GM12878 (cell line): ENCODE data around the gene RBMS3. TPM values are rescaled to one million over a fixed set of nuclear protein-coding genes. Genes with fewer than 3 reads are reported as not detected.

Experiments used
- BMI1 ChIP-seq: fragments of 450-650 bp; IDR thresholded peaks from 2 replicates; pipeline ENCODE4 v1.6.1; 2016; ENCODE audit warnings: mild to moderate bottlenecking, moderate library complexity, borderline replicate concordance
- BRCA1 ChIP-seq: IDR thresholded peaks from 2 replicates; pipeline ENCODE4 v1.6.1; 2011; ENCODE audit warnings: low read depth, low read length, improper control_type of control experiment
- CHD4 ChIP-seq: fragments of 200-600 bp; sonication (generic); IDR thresholded peaks from 2 replicates; pipeline ENCODE4 v1.6.1; 2016; ENCODE audit warnings: mild to moderate bottlenecking
- CREB1 ChIP-seq: IDR thresholded peaks from 2 replicates; pipeline ENCODE4 v1.6.1; 2012; ENCODE audit warnings: low read depth, mild to moderate bottlenecking, inconsistent platforms
- EZH2 ChIP-seq: IDR thresholded peaks from 2 replicates; pipeline ENCODE4 v1.6.1; 2012; ENCODE audit warnings: low read depth, mild to moderate bottlenecking, control low read depth, inconsistent platforms, low read length, borderline replicate concordance; ENCODE audit not compliant: control insufficient read depth
- HDAC6 ChIP-seq: fragments of 200-600 bp; sonication (generic); IDR thresholded peaks from one replicate; pipeline ENCODE4 v1.8.0; 2017; ENCODE audit warnings: antibody characterized with exemption; ENCODE audit not compliant: unreplicated experiment
- KAT2A ChIP-seq: conservative IDR thresholded peaks from 2 replicates; pipeline ENCODE4 v1.6.1; 2011; ENCODE audit warnings: low read depth, low read length; ENCODE audit not compliant: control insufficient read depth
- NFXL1 ChIP-seq: fragments of 450-650 bp; IDR thresholded peaks from 2 replicates; pipeline ENCODE4 v1.6.1; 2017; ENCODE audit warnings: antibody characterized with exemption, mild to moderate bottlenecking, borderline replicate concordance
- NFYA ChIP-seq: IDR thresholded peaks from 2 replicates; pipeline ENCODE4 v1.6.1; 2011; ENCODE audit warnings: low read depth, mild to moderate bottlenecking, low read length, improper control_type of control experiment, borderline replicate concordance
- PAX5 ChIP-seq: IDR thresholded peaks from 2 replicates; pipeline ENCODE4 v1.6.1; 2011; ENCODE audit warnings: low read depth, low read length, borderline replicate concordance
- RAD51 ChIP-seq: fragments of 450-650 bp; IDR thresholded peaks from 2 replicates; pipeline ENCODE4 v1.6.1; 2016; ENCODE audit warnings: moderate library complexity, mild to moderate bottlenecking, inconsistent platforms
- RCOR1 ChIP-seq: conservative IDR thresholded peaks from 2 replicates; pipeline ENCODE4 v1.6.1; 2012; ENCODE audit warnings: low read depth, low read length, improper control_type of control experiment
- SMAD5 ChIP-seq: IDR thresholded peaks from 2 replicates; pipeline ENCODE4 v1.6.1; 2016; ENCODE audit warnings: antibody characterized with exemption, low read depth
- STAT1 ChIP-seq: fragments of 450-650 bp; conservative IDR thresholded peaks from 2 replicates; pipeline ENCODE4 v1.6.1; 2014; ENCODE audit warnings: antibody characterized with exemption, mild to moderate bottlenecking
- SUZ12 ChIP-seq: fragments of 200-600 bp; sonication (generic); IDR thresholded peaks from one replicate; pipeline ENCODE4 v1.6.1; 2018; ENCODE audit warnings: antibody characterized with exemption, mild to moderate bottlenecking; ENCODE audit not compliant: unreplicated experiment
- TCF3 ChIP-seq: IDR thresholded peaks from 2 replicates; pipeline ENCODE4 v1.6.1; 2012; ENCODE audit warnings: low read depth, mild to moderate bottlenecking, low read length, borderline replicate concordance; ENCODE audit not compliant: insufficient read depth
- YY1 ChIP-seq: IDR thresholded peaks from 2 replicates; pipeline ENCODE4 v1.6.1; 2011; ENCODE audit warnings: low read depth, mild to moderate bottlenecking, low read length
- ZNF217 ChIP-seq: fragments of 450-650 bp; IDR thresholded peaks from 2 replicates; pipeline ENCODE4 v1.6.1; 2017; ENCODE audit warnings: antibody characterized with exemption, mild to moderate bottlenecking
- ZNF384 ChIP-seq: IDR thresholded peaks from 2 replicates; pipeline ENCODE4 v1.6.1; 2012; ENCODE audit warnings: low read depth, mild to moderate bottlenecking, low read length, improper control_type of control experiment, borderline replicate concordance
- ZNF622 ChIP-seq: fragments of 450-650 bp; IDR thresholded peaks from 2 replicates; pipeline ENCODE4 v1.6.1; 2017; ENCODE audit warnings: mild to moderate bottlenecking, inconsistent platforms
- polyA plus RNA-seq, 11 experiments: library from polyadenylated mRNA; depleted of rRNA in 4 of 11; unstranded in 6 of 11; stranded (reverse) in 5 of 11; fragments of >200 nt; fragmentation: Nextera tagmentation in 4 of 11; fragmentation: Illumina TruSeq in 1 of 11; extraction: Ambion mirVana in 4 of 11; extraction: Trizol in 1 of 11; gene quantifications; 1 replicate in 1 of 11; 2 replicates in 10 of 11; pipeline versions ENCODE4 v1.2.1 to v1.2.3, GENCODE V29; 2011 to 2016; ENCODE audit warnings: inconsistent platforms in 2 of 11, missing spikeins in 2 of 11, low read depth in 1 of 11
- total RNA-seq, 4 experiments: library from RNA; depleted of rRNA in 3 of 4; stranded (reverse); fragments of >200 nt in 3 of 4; fragmentation: Illumina TruSeq in 1 of 4; extraction: Trizol in 1 of 4; gene quantifications; 2 replicates each; pipeline versions ENCODE4 v1.2.1 to v1.2.3, GENCODE V29; 2013 to 2021
- TF ChIP-seq, protein P1 (sequence below): IDR thresholded peaks from 2 replicates; pipeline ENCODE4 v1.6.1; 2012; ENCODE audit warnings: low read length, inconsistent platforms
- TF ChIP-seq, protein P2 (sequence below), 3 experiments: IDR thresholded peaks in 2 of 3; conservative IDR thresholded peaks in 1 of 3; 2 replicates each; pipeline ENCODE4 v1.5.1; 2011; ENCODE audit warnings: low read depth in 3 of 3, low read length in 3 of 3, mild to moderate bottlenecking in 3 of 3, control low read depth in 2 of 3, moderate library complexity in 2 of 3, inconsistent platforms in 1 of 3, mixed read lengths in 1 of 3; ENCODE audit not compliant: control insufficient read depth in 2 of 3, insufficient read depth in 1 of 3; ENCODE audit errors: extremely low read depth in 1 of 3
- TF ChIP-seq, protein P3 (sequence below): fragments of 450-650 bp; IDR thresholded peaks from 2 replicates; pipeline ENCODE4 v1.6.1; 2016; ENCODE audit warnings: mild to moderate bottlenecking
- TF ChIP-seq, protein P4 (sequence below): fragments of 450-650 bp; IDR thresholded peaks from 2 replicates; pipeline ENCODE4 v1.6.1; 2016; ENCODE audit warnings: mild to moderate bottlenecking, moderate library complexity, borderline replicate concordance

RBMS3 gene
- total and polyA plus RNA-seq, 10 of the 15 experiments (the other 5 are each of a cell fraction or from before 2014, with no cell fraction given): 0.79 to 4.7 (median 3.1) TPM

DNA sequence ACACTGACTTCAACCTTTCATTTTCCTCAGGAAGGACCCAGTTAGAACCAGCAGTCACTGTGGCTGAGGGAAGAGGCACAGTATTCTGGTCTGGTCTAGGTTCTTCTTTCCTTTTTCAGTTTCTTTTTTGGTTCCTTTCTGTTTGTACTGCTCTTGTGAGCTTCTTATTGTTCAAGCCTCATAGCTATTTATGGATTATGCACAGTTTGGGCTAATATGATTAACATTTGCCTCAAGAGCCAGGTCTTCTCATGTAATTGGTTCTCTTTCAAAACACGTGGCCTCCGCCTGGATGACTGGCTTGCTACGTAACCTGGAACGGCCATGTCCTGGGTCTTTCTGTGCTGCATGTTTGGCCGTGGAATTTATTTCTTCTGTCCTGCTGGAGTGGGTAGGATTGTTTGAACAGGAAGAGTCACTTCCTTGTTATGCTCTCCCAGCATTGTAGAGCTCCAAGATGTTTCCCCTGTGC lies 43.3 kb downstream of the RBMS3 start (continued):
- TF ChIP-seq, protein P1, sequence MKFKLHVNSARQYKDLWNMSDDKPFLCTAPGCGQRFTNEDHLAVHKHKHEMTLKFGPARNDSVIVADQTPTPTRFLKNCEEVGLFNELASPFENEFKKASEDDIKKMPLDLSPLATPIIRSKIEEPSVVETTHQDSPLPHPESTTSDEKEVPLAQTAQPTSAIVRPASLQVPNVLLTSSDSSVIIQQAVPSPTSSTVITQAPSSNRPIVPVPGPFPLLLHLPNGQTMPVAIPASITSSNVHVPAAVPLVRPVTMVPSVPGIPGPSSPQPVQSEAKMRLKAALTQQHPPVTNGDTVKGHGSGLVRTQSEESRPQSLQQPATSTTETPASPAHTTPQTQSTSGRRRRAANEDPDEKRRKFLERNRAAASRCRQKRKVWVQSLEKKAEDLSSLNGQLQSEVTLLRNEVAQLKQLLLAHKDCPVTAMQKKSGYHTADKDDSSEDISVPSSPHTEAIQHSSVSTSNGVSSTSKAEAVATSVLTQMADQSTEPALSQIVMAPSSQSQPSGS: peak; percentile 51; the same call in 1 of the 2 replicates
- TF ChIP-seq TCF3: no peak
- TF ChIP-seq, protein P2, sequence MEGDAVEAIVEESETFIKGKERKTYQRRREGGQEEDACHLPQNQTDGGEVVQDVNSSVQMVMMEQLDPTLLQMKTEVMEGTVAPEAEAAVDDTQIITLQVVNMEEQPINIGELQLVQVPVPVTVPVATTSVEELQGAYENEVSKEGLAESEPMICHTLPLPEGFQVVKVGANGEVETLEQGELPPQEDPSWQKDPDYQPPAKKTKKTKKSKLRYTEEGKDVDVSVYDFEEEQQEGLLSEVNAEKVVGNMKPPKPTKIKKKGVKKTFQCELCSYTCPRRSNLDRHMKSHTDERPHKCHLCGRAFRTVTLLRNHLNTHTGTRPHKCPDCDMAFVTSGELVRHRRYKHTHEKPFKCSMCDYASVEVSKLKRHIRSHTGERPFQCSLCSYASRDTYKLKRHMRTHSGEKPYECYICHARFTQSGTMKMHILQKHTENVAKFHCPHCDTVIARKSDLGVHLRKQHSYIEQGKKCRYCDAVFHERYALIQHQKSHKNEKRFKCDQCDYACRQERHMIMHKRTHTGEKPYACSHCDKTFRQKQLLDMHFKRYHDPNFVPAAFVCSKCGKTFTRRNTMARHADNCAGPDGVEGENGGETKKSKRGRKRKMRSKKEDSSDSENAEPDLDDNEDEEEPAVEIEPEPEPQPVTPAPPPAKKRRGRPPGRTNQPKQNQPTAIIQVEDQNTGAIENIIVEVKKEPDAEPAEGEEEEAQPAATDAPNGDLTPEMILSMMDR (IDR thresholded peaks at IDR 0.05 in 2 of 3, conservative IDR thresholded peaks at IDR 0.05 in 1 of 3; ENCODE audit: control insufficient read depth in 2 of 3, extremely low read depth in 1 of 3, insufficient read depth in 1 of 3, low read depth in 3 of 3, low read length in 3 of 3): no peak
- no peak for TF ChIP-seq BRCA1
- TF ChIP-seq, protein P3, sequence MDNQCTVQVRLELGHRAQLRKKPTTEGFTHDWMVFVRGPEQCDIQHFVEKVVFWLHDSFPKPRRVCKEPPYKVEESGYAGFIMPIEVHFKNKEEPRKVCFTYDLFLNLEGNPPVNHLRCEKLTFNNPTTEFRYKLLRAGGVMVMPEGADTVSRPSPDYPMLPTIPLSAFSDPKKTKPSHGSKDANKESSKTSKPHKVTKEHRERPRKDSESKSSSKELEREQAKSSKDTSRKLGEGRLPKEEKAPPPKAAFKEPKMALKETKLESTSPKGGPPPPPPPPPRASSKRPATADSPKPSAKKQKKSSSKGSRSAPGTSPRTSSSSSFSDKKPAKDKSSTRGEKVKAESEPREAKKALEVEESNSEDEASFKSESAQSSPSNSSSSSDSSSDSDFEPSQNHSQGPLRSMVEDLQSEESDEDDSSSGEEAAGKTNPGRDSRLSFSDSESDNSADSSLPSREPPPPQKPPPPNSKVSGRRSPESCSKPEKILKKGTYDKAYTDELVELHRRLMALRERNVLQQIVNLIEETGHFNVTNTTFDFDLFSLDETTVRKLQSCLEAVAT: 0 out of 2 replicates have a peak, but pooled peaks have one; percentile 71
- TF ChIP-seq NFXL1: no peak
- TF ChIP-seq YY1: peak; percentile 85
- TF ChIP-seq NFYA: no peak
- TF ChIP-seq HDAC6: no peak
- TF ChIP-seq ZNF217: no peak
- TF ChIP-seq, protein P4, sequence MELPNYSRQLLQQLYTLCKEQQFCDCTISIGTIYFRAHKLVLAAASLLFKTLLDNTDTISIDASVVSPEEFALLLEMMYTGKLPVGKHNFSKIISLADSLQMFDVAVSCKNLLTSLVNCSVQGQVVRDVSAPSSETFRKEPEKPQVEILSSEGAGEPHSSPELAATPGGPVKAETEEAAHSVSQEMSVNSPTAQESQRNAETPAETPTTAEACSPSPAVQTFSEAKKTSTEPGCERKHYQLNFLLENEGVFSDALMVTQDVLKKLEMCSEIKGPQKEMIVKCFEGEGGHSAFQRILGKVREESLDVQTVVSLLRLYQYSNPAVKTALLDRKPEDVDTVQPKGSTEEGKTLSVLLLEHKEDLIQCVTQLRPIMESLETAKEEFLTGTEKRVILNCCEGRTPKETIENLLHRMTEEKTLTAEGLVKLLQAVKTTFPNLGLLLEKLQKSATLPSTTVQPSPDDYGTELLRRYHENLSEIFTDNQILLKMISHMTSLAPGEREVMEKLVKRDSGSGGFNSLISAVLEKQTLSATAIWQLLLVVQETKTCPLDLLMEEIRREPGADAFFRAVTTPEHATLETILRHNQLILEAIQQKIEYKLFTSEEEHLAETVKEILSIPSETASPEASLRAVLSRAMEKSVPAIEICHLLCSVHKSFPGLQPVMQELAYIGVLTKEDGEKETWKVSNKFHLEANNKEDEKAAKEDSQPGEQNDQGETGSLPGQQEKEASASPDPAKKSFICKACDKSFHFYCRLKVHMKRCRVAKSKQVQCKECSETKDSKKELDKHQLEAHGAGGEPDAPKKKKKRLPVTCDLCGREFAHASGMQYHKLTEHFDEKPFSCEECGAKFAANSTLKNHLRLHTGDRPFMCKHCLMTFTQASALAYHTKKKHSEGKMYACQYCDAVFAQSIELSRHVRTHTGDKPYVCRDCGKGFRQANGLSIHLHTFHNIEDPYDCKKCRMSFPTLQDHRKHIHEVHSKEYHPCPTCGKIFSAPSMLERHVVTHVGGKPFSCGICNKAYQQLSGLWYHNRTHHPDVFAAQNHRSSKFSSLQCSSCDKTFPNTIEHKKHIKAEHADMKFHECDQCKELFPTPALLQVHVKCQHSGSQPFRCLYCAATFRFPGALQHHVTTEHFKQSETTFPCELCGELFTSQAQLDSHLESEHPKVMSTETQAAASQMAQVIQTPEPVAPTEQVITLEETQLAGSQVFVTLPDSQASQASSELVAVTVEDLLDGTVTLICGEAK: no peak
- TF ChIP-seq RCOR1: no peak
- no peak for TF ChIP-seq SMAD5
- TF ChIP-seq ZNF622: no peak
- no peak for TF ChIP-seq KAT2A
- TF ChIP-seq RAD51: peak; percentile 85
- TF ChIP-seq ZNF384: no peak
- no peak for TF ChIP-seq PAX5
- no peak for TF ChIP-seq STAT1
- no peak for TF ChIP-seq BMI1
- no peak for TF ChIP-seq CHD4
- no peak for TF ChIP-seq EZH2
- peak; percentile 89 for TF ChIP-seq CREB1
- TF ChIP-seq SUZ12: no peak
